HG03135 (cell line): ENCODE measurements around the gene CST4.
"Not testable (repeated sequence)": the region's sequence is repeated elsewhere in the genome, so short reads cannot be mapped to it uniquely, and the experiment has no call there.

ENCODE experiments used
- ATAC-seq: cut with Tn5 transposase; IDR thresholded peaks from one replicate; pipeline ENCODE4 v1.9.1; 2021; ENCODE audit warnings: mild to moderate bottlenecking, moderate library complexity; ENCODE audit not compliant: unreplicated experiment

CST4 gene

DNA sequence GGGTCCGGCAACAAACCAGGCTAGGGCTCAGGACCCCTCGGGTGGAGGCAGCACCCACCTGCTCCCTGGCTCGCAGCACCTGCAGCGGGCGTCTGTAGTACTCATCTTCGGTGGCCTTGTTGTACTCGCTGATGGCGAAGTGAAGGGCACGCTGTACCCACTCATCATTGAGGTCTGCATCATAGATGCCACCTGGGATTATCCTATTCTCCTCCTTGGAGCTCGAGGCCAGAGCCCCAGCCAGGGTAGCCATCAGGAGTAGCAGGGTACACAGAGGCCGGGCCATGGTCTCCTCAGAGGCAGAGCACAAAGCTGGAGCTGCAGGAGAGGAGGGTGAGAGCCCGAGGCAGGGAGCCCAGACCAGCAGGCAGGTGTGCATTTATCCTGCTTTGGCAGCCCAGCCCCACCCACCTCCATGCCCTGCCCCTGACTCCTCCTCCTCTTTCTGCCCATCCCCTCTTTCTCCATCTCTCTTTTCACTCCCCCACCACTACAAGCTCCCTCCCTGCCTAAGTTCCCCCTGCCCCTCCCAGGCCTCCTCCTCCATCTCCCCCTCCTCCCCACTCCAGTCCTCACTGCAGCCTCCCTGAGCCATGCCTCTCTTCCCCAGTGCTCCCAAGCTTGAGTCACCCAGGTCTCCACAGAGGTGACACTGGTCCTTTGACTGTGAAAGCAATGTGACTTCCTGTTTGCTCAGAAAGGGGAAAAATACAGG, at the start of gene CST4:
CST4 (minus strand) TSS at position 355 of the 715 bp plus-strand sequence; CDS start at position 286, 69 bp downstream.
- ATAC-seq, result not testable (repeated sequence)

- ATAC-seq, result not testable (repeated sequence)
These were observed 46.6 kb upstream of the CST4 start for GRCh38 chr20:23735391-23735790.

DNA sequence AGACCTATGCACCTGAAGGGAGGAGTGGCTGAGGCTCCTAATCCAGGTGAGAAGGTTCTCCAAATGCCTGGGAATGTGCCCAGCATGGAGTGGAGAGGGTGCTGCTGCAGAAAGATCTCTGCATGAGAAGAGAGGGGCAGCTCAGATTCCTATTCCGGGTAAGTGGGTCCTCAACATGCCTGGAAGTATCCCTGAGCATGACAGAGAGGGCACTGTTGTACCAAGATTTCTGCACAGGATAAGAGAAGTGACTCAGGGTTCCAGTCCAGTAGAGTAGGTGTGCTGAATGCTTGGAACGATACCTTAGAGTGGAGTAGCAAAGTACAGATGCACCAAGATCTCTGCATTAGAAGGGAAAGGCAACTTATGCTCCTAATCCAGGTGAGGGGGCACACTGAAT, 46.1 kb upstream of the CST4 start:
- not testable (repeated sequence) for ATAC-seq

DNA sequence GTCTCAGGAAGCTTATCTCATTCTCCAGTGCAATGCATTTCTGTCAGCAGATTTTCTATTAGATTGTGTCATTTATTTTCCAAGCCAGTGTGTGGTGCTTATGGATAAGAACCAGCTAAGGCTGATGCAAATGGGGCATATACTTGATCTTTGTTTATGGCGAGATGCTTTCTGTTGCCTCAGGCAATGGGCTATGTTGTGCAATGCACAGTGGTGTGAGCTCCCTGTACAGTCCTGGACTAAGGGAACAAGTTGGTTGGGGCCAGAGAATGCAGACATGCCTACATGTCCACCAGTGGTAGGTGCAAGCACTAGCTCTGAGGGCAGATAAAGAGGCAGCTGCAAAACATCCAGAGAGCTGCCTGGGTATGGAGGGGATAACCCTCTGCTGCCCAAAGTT, 45.6 kb upstream of the CST4 start:
- ATAC-seq, result not testable (repeated sequence)

DNA sequence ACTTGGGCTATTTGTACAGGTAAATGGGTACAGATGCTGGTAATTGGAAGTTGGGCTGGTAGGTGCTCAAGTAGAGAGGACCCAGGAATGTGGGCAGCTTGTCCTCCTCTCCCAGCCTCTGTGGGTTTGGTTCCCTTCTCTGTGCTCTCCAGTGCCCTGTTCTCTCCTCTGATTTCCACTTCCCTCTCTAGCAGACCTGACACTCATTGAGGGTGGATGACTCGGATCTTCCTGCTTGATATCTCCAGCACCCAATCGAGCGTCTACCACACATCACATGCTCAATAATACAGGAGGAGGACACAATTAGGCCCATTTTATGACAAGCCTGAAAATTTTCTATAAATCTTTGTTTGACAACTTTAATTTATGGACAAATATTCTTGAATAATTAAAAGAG, 38.2 kb upstream of the CST4 start:
- ATAC-seq, result no peak

GRCh38 chr20:23725102-23725501, 36.3 kb upstream of the CST4 start:
- ATAC-seq, result no peak

GRCh38 chr20:23723659-23724307, 34.9 kb upstream of the CST4 start:
- ATAC-seq, result peak; percentile 80

- ATAC-seq, result not testable (repeated sequence)
These were observed 34.0 kb upstream of the CST4 start for GRCh38 chr20:23722851-23723250.

GRCh38 chr20:23721962-23722361, 33.1 kb upstream of the CST4 start:
- no peak for ATAC-seq

- not testable (repeated sequence) for ATAC-seq
These were observed 30.5 kb upstream of the CST4 start for GRCh38 chr20:23719351-23719750.

GRCh38 chr20:23711778-23712177, 22.9 kb upstream of the CST4 start:
- not testable (repeated sequence) for ATAC-seq

DNA sequence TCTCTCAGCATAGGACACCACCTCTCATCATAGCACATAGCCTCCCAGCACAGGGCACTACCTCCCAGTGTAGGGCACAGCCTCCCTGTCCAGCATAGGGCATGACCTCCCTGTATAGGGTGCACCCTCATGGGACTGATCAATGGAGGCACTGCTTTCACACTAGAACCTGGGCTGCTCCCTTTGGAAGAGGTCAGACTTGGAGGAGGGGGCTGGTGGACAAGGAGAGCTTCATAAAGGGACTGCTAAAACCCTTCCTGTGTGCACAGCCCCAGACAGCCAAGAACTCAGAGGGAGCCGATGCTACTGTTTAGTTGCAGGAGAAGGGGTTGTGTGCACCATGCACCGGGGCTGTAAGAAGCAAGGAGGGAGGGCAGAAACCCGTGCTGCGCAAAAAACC, 21.9 kb upstream of the CST4 start:
- ATAC-seq, result no peak

- no peak for ATAC-seq
These were observed 17.1 kb upstream of the CST4 start for GRCh38 chr20:23705895-23706294.

DNA sequence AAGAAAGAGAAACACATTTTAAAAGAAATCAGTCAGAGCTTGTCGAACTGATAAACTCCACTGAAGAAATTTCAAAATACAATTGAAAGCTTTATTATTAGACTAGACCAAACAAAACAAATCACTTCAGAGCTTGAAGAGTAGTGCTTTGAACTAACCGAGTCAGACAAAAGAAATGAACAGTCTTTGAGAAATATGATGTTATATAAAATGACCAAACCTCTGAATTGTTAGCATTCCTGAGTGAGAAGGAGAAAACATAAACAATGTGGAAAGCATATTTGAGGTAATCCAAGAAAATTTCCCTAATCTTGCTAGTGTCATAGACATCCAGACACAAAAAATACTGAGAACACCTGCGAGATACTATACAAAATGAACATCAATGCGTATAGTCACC, 13.2 kb upstream of the CST4 start:
- no peak for ATAC-seq

DNA sequence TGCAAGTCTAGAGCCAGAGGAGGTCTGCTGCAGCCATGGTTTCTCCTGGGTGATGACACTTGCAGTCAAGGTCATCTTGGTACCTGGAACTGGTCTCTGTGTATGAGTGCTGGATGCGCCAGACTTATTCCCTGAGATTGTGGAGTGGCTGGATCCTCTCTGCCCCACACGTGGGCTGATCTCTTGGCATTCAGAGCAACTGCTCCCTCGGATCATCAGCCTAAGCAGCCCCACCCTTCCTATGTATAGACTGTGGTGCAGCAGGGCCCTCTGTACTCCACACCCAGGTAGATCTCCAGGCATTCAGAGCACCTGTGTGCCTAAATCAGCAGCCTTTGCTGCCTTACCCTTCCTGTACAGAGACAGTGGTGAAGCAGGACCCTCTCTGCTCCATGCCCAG, 12.1 kb upstream of the CST4 start:
- ATAC-seq, result no peak

DNA sequence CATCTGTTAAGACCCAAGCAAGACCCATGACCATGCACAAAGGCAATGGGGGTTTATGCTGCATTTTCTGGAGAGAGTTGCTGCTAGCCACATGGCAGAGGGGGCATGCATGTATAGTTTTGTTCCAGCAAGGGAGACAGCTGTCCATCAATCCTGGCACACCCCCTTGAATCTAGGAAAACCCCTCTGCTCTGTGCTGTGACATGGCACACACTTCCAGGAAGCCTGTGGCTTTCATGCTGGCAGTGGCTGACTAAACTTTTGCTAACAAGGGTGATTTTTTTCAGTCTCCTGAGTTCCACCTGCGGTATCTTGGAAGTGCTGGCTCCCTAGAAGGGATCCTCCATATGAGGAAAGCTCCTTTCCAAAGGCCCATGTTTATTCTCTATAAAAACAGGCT, 9.1 kb upstream of the CST4 start:
- no peak for ATAC-seq

DNA sequence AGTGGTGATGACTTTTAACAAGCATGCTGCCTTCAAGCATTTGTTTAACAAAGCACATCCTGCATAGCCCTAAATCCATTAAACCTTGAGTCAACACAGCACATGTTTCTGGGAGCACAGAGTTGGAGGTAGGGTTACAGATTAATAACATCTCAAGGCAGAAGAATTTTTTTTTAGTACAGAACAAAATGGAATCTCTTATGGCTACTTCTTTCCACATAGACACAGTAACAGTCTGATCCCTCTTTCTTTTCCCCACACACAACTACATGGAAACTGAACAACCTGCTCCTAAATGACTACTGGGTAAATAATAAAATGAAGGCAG, 6.2 kb upstream of the CST4 start:
- not testable (repeated sequence) for ATAC-seq

- ATAC-seq, result not testable (repeated sequence)
These were observed 5.6 kb upstream of the CST4 start for GRCh38 chr20:23694178-23695067.

DNA sequence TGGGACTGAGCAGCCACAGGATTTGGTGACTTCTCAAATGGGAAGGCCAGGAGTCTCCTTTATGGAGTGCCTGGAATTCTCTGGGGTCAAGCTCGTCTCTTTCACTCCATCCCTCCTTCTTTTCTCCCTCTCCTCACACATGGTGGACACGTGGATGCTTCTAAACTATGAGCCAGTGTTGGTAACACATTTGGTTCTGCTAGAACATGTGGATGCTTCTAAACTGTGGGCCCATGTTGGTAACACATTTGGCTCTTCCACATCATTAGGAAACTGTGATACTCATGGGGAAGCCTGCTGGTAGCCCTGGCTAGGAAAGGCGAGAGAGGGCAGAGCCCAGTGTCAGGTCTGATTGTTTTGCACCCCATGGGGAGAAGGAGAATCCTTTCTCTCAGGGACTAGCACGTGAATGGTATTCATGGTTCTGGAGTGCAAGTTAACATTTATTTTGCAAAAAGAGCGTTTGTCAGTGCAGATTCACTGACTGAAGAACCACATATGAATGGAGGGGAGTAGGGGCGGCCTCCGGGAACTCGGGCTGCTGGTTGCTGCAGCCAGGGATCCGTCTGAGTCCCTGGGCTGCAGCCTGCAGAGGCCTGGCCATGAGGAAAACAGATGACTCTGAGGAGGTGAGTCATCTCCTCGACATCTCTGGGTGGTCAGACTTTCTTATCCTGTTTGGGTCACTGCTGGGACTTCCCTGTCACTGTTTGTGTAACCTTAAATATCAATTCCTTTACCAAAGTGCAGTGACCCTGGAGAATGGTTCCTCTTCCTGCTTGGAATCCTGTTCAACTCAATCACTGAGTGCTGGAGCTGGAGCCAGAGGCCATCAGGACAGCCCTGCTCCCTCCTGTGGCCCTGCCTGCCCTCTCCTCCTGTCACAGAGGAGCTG, 4.1 kb upstream of the CST4 start:
- not testable (repeated sequence) for ATAC-seq

DNA sequence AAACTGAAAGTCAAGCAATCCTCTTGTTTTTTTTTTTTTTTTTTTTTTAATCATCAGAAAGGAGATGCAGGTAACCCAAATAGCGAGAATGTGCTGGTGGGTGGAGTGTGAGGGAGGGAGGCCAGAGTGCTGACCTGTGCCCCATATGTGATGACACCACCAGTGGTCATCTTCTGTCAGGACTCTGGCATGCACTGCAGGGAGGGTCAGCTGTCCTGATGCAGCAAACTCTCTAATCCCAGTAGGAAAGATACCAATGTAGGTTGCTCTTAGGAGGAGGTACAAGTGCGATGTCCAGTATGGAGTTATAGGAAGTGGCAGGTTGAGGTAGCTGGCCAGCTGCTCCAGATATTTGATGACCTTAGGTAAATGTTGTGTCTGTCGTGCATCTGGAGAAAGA, 2.8 kb upstream of the CST4 start:
- ATAC-seq, result no peak

DNA sequence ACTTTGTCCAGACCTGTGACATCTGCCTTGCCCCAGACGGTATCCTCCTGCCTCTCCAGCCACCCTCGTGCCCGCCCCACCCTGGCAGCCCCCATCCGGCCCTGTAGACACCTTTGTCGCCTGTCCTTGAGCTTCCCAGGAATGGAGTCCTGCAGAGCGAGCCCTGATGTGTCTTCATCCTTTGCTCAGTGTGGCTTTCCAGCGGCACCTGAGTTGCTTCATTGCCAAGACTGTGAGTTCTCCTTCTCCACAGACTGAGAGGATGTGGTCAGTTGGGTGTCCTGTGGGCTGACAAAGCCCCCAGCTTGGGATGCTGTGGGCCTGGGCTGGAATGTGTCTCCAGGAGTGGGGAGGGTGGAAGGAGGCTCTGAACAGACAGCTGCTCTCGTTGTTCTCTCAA, 1.7 kb upstream of the CST4 start:
- no peak for ATAC-seq
